GM19452 (cell line): ENCODE results near the gene MAP2K7.

Experiments
- ATAC-seq: cut with Tn5 transposase; IDR thresholded peaks from one replicate; pipeline ENCODE4 v1.9.1; 2021; ENCODE audit not compliant: unreplicated experiment

Gene MAP2K7

DNA sequence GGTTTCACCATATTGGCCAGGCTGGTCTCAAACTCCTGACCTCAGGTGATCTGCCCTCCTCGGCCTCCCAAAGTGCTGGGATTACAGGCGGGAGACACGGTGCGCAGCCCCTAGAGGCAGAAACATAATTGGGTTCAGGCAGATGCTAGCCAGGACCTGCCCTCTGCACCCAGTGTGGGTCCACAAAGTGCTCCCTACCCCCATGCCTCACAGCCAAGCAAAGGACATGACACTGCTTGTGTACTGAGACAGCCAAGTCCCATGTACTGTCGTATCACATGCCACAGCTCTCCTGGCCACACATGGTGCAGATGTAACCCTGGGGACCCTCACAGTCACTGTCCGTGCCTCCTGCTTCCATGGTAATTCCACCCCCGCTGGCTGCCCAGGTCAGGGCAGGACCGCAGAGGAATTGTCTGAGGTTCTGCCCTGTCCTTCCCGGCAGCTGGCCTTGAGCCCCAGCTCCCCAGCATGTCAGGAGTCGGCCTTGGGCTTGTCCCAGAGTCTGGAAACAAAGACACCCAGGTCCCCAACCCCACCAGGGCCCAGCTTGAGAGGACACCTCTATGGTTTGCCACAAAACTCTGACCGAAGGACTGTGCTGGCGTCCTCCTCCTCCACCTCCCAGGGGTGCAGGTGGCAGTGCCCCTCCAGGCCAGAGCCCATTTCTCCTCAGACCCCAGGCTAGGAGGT lies 37.1 kb upstream of the MAP2K7 start:
- ATAC-seq: no peak

DNA sequence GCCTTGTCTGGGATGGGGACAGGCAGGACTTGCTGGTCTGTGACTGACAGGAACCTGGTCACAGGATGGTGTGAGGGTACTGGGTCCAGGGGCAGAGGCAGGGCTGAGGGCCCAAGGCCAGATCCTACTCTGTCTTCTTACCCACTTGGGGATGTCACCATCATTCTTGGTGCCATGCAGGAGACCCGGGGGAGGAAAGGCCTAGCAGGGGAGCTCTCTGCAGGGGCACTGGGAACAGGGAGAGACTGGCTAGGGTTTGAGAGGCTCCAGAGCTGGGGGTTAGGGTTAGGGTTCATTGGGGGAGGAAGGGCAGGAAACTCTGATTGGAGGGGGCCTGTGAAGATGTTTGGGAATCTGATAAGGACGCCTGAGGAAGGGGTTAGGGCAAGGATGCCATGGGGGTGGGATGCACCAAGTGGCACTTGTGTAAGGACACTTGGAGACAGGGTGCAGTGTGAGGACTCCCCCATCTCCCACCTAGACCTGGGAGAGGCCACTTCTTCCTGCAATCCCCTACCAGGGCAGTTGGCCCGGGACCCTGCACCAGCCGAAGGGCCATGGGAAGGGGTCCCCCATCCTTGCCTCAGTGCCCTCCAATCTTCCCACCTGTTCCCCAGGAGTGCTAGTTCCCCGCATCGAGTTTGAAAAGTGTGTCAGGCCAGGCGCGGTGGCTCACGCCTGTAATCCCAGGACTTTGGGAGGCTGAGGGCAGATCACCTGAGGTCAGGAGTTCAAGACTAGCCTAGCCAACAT lies 36.4 kb upstream of the MAP2K7 start:
- no peak for ATAC-seq

DNA sequence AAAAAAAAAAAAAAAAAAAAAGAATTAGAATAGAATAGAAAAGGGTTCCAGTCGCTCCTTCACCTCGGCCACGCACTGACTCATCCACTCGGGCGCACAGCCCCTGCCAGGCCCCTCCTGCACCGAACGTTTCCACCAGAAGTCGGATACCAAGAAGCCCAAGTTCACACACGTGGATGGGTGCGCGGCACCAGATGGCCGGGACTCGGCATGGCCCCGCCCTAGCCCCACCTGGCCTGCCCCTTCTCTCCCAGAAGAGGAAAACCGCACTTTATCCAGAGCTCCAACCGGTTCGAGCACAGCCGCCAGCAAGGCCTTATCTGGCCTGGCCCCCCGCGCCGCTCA lies 35.4 kb upstream of the MAP2K7 start:
- ATAC-seq: no peak

- ATAC-seq: peak; percentile 62
These were observed 34.8 kb upstream of the MAP2K7 start for GRCh38 chr19:7868671-7869452.

DNA sequence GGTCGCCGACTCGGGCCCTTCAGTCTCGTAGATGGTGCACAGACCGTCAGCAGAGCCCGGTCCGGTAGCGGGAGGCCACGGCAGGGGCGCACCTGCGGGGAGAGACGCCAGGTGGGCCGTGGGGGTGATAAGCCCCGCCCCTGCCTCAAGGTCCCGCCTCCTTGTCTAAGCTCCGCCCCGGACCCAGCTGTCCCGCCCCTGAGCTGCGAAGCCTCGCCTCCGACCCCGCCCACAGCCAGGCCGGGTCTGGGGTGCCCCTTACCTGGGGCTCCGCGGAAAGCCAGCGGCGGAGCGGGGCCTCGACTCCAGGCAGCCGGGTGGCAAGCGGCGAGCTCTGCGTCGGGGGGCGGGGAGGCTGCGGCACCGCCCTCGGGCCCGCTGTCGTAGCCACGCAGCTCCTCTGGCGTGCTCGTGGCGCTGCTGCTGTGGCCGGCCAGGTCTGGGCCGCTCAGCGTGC lies 34.2 kb upstream of the MAP2K7 start:
- ATAC-seq: peak; percentile 54

- no peak for ATAC-seq
These were observed 33.7 kb upstream of the MAP2K7 start for GRCh38 chr19:7869910-7870511.

DNA sequence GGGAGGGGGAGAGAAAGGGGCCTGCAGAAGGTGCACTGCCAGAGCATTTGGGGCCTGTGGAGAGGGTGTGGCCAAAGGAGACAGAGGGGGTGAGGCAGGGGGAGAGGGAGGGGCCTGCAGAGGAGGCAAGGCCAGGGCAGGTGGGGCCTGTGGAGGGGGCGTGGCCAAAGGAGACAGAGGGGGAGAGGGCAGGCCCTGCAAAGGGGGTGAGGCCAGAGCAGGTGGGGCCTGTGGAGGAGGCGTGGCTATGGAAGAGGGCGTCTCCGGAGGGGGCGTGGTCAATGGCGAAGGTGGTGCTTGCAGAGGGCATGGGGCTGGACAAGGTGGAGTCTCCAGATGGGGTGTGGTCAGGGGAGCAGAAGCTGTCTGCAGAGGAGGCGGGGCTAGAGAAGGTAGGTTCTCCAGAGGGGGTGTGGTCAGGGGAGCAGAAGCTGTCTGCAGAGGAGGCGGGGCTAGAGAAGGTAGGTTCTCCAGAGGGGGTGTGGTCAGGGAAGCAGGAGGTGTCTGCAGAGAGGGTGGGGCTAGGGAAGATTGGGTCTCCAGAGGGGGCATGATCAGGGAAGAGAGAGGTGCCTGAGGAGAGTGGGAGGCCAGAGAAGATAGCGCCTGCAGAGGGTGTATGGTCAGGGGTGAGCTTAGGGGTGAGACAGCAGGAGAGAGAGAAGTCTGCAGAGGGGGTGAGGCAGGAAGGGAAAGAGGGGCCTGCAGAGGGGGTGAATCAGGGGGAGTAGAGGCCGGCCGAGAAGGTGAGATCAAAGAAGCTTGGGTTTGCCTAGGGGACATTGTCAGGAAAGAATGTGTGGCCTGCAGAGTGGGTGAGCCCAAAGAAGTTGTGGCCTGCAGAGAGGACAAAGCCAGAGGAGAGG lies 32.9 kb upstream of the MAP2K7 start:
- no peak for ATAC-seq

- no peak for ATAC-seq
These were observed 32.0 kb upstream of the MAP2K7 start for GRCh38 chr19:7871437-7872305.

GRCh38 chr19:7872306-7873204 lies 31.1 kb upstream of the MAP2K7 start:
- ATAC-seq: no peak

DNA sequence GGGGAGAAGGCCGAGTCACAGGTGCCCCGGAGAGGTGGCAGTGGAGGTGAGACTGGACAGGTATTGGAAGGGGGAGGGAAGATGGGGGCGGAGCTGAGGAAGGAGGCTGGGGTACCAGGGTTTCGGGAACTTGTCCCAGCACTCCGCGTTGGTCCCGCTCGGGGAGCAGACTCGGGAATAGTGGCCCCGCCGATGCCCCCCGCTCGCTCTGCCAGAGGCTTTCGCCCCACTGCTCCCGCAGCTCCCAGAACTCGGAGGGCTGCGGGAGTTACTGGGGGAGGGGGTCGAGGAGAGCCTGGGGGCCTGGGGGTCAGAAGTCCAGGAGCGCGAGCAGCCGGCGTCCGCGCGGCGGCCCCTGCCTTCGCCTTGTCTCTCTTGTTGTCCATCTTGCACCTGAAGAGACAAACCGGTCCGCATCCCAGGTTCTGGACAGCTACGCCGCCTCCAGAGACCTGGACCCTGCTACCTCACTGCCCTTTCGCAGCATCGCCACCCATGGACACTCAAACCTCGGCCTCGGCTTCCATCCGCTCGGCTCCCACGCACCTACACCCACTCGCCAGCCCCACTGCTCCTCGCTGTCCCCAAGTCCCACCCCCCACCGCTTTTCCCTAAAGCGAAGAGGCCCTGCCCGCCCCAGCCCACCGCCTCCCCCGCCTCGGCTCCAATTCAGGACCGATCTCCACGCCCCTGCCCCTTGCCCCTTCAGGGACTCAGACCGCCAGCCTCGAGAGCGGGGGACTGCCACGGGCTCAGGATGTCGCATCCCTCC lies 30.2 kb upstream of the MAP2K7 start:
- no peak for ATAC-seq

DNA sequence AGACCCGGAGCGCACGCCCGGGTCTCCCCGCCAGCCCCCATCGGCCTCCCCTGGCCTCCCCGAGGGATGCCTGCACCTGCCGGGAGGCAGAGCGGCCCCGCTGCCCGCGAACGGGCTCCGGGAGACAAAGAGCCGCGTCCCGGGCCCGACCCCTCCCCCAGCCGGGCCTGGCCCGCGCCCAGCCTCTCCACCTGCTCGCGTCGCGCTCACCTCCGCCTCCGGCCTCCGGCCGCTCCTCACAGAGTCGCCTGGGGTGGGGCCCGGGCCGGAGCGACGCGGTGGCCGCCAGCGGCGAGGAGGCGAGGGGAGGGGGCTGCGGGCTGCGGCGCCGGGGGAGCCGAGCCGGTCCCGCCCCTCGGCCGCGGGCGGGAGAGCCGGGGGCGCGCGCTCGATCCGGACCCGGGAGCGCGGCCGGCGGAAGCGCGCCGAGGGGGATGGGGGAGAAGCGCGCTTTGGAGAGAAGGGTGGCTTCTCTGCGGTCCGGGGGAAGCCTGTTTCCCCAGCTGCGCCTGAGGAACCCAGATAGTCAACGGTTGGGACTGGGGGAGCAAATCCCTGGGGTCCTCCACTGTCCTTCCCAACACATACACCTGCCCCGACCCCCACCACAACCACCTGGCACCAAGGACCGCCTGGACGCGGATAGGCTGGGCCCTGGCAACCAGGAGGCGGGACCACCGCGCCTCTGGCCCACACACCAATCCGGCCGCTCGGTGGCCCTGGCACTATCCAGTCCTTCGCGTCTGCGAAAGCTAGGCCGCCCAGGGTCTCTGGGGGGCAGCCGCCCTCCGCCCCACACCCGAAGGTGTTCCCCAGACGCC lies 29.4 kb upstream of the MAP2K7 start, which contains the start of gene PRR36:
TSS of gene PRR36 (minus strand) at position 315 of the 821 bp plus-strand sequence. CDS start 701 bp downstream, outside the sequence.
- ATAC-seq: no peak

DNA sequence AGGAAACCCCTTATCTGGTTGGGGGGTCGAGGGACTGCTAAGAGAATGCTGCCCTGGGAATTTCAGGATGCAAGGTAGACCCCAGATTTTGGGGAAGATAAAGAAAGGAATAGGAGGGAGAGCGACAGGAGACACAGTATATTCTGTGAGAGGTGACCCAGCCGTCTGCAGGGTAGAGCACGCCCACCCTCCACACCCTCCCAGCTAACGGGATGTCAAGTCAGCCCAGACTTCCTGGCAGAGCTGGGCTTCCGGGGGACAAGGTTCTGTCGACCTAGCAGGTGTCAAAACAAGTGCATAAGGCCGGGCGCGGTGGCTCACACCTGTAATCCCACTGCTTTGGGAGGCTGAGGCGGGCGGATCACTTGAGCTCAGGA lies 28.8 kb upstream of the MAP2K7 start:
- no peak for ATAC-seq

DNA sequence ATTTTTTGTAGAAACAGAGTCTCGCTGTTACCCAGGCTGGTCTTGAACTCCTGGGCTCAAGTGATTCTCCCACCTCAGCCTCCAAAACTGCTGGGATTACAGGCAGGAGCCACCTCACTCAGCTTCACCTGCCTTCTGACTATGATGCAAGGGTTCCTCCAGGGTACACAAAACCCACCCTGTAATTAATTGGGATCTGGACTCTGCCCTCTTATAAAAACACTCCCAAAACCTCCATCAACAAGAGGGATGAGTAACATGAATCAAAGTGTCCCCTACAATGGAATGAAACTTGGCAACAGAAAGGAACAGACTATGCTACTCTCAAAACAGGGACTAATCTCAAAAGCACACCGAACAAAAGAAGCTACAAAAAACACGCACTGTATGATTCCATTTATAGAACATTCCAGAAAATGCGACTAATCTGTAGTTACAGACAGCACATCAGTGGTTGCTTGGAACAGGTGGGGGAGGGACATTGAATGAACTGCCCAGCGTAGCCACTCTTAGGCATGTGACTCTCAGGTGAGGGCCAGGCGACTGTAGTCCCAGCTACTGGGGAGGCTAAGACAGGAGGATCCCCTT lies 26.3 kb upstream of the MAP2K7 start:
- no peak for ATAC-seq

DNA sequence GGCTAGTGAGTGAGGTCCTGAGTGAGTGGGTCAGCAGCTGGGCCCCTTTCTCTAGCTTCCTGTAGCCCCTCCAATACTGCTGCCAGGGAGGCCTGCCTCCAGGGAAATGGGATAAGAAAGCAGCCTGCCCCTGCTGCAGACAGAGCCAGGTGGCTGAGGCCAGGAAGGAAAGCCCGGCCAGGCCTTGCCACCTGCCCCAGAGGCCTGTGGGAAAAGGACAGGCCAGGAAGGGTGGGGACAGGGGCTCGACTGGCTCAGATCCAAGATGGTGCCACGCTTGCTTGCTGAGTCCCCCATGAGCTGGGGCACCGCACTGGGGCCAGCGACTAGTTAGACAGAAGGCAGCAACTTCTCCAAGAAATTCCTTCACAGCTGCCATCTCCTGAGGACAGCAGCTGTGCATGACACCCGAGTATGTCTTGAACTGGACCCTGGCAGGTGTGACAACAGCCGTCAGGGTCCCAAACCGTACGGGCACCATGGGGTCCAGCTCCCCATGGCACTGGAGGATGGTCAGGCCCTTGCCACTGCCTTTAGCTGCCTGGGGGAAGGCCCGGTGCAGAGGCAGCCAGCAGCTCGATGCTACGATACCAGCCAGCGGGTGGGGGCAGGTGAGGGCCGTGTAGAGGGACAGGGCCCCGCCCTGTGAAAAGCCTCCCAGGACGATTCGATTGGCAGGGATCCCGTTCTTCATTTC lies 24.4 kb upstream of the MAP2K7 start:
- ATAC-seq: no peak

- ATAC-seq: no peak
These were observed 23.8 kb upstream of the MAP2K7 start for GRCh38 chr19:7879836-7880235.

GRCh38 chr19:7881910-7882309 lies 21.8 kb upstream of the MAP2K7 start:
- ATAC-seq: no peak
